ENCODE measurements around the gene PITPNC1.

- TF ChIP-seq POLR2AphosphoS5 (IDR thresholded peaks at IDR 0.05) (peak in 1 of 4 donors; percentile 34), CTCF (IDR thresholded peaks at IDR 0.05) (no peak), POLR2A (IDR thresholded peaks at IDR 0.05) (no peak), EP300 (IDR thresholded peaks at IDR 0.05) (peak in 1 of 4 donors; percentile 58)
These were observed 256.7 kb downstream of the PITPNC1 start for GRCh38 chr17:67633751-67634211.
